Endothelial cell of umbilical vein (primary cell): ENCODE results near the gene ERFL. TPM values are rescaled to one million over a fixed set of nuclear protein-coding genes. Genes with fewer than 3 reads are reported as not detected.

Source experiments
- BruUV-seq: library from RNA; stranded (reverse); fragments of 400-500 nt; replicated peaks from 2 replicates; lab custom pipeline; 2021; lab: Mats Ljungman, UMichigan
- CTCF ChIA-PET: fragments of 300-600, 350-600 bp; sonication (Branson Sonifier 250); formaldehyde crosslinking; loops from one replicate; lab custom pipeline; 2021; ENCODE audit warnings: antibody characterized with exemption, inconsistent platforms; lab: Charles Lee
- POLR2A ChIA-PET: fragments of 300-600, 350-600 bp; sonication (Branson Sonifier 250); formaldehyde crosslinking; loops from one replicate; lab custom pipeline; 2021; ENCODE audit warnings: antibody characterized with exemption, inconsistent platforms; lab: Charles Lee
- DNase-seq: peaks from one replicate; pipeline ENCODE4 v3.0.0-alpha.2; 2011; ENCODE audit warnings: low read depth, low spot score
- FAIRE-seq: peaks from 2 replicates; lab custom pipeline; 2011; peaks lifted over from hg19 to GRCh38; lab: Jason Lieb, UNC
- H2AFZ ChIP-seq: 2 replicates; pipeline ENCODE4 v1.6.0; 2012; ENCODE audit warnings: low read depth, low read length, control low read depth, inconsistent platforms
- H3K27ac ChIP-seq: 2 replicates; pipeline ENCODE4 v1.5.1; 2011; ENCODE audit warnings: low read depth, mild to moderate bottlenecking, control low read depth, low read length, moderate library complexity; ENCODE audit not compliant: insufficient read depth
- H3K27me3 ChIP-seq, 2 experiments: 2 replicates each; pipeline versions ENCODE4 v1.6.0 to v1.6.1; 2011; ENCODE audit warnings: low read length in 2 of 2, mixed read lengths in 1 of 2; ENCODE audit not compliant: control insufficient read depth in 2 of 2, insufficient read depth in 2 of 2
- H3K36me3 ChIP-seq, 2 experiments: 2 replicates in 1 of 2; 3 replicates in 1 of 2; pipeline ENCODE4 v1.5.1; 2011; ENCODE audit warnings: low read length in 2 of 2, mild to moderate bottlenecking in 1 of 2, moderate library complexity in 1 of 2; ENCODE audit not compliant: control insufficient read depth in 2 of 2, insufficient read depth in 2 of 2; ENCODE audit errors: extremely low read depth in 1 of 2
- H3K4me1 ChIP-seq: 3 replicates; pipeline ENCODE4 v1.5.1; 2011; ENCODE audit warnings: mild to moderate bottlenecking, low read length; ENCODE audit not compliant: control insufficient read depth, insufficient read depth; ENCODE audit errors: extremely low read depth
- H3K4me2 ChIP-seq: 2 replicates; pipeline ENCODE4 v1.6.1; 2011; ENCODE audit warnings: low read length, control low read depth, mixed read lengths; ENCODE audit not compliant: insufficient read depth
- H3K4me3 ChIP-seq, 3 experiments: fragments of 200-600 bp in 1 of 3; sonication (generic), shearing (Covaris generic) in 1 of 3; replicated peaks in 1 of 3; 2 replicates each; pipeline ENCODE4 v1.5.1; 2011 to 2016; ENCODE audit warnings: control low read depth in 3 of 3, low read length in 3 of 3, mild to moderate bottlenecking in 2 of 3, inconsistent platforms in 1 of 3, low read depth in 1 of 3, moderate library complexity in 1 of 3; ENCODE audit not compliant: insufficient read depth in 1 of 3
- H3K79me2 ChIP-seq: 2 replicates; pipeline ENCODE4 v1.6.0; 2012; ENCODE audit warnings: low read length, inconsistent platforms; ENCODE audit not compliant: control insufficient read depth, insufficient read depth
- H3K9ac ChIP-seq: replicated peaks from 2 replicates; pipeline ENCODE3; 2011; ENCODE audit warnings: low read length, control low read depth; ENCODE audit not compliant: insufficient read depth; ENCODE audit errors: extremely low read depth
- H3K9me1 ChIP-seq: replicated peaks from 3 replicates; pipeline ENCODE4 v1.6.0; 2011; ENCODE audit warnings: mild to moderate bottlenecking, low read length; ENCODE audit not compliant: control insufficient read depth, insufficient read depth; ENCODE audit errors: extremely low read depth
- H3K9me3 ChIP-seq: replicated peaks from 2 replicates; pipeline ENCODE4 v1.5.1; 2012; ENCODE audit warnings: low read length, inconsistent platforms; ENCODE audit not compliant: control insufficient read depth, insufficient read depth
- H4K20me1 ChIP-seq: replicated peaks from 2 replicates; pipeline ENCODE3; 2011; ENCODE audit warnings: mild to moderate bottlenecking, low read length; ENCODE audit not compliant: control insufficient read depth, insufficient read depth; ENCODE audit errors: extremely low read depth
- CTCF ChIP-seq, 2 donors: IDR thresholded peaks; 1 replicate in 1 of 2; 2 replicates in 1 of 2; pipeline ENCODE4 v1.5.1; 2011; ENCODE audit warnings: low read length in 2 of 2, mild to moderate bottlenecking in 2 of 2, moderate library complexity in 2 of 2, control low read depth in 1 of 2, inconsistent platforms in 1 of 2, low read depth in 1 of 2; ENCODE audit not compliant: insufficient read depth in 1 of 2; ENCODE audit errors: extremely low read depth in 1 of 2
- EZH2 ChIP-seq: IDR thresholded peaks from 2 replicates; pipeline ENCODE4 v1.6.1; 2012; ENCODE audit warnings: borderline replicate concordance, low read depth, mild to moderate bottlenecking, moderate library complexity, low read length, inconsistent platforms; ENCODE audit not compliant: severe bottlenecking
- FOS ChIP-seq: IDR thresholded peaks from 2 replicates; pipeline ENCODE4 v1.6.1; 2011; ENCODE audit warnings: mild to moderate bottlenecking, low read length, moderate library complexity, borderline replicate concordance; ENCODE audit not compliant: insufficient read depth
- GATA2 ChIP-seq: IDR thresholded peaks from 2 replicates; pipeline ENCODE4 v1.7.0; 2011; ENCODE audit warnings: low read depth, mild to moderate bottlenecking, moderate library complexity, mixed read lengths, low read length; ENCODE audit not compliant: insufficient read length, insufficient read depth
- MAX ChIP-seq: IDR thresholded peaks from 2 replicates; pipeline ENCODE4 v1.6.1; 2011; ENCODE audit not compliant: insufficient read depth, insufficient read length
- POLR2A ChIP-seq: IDR thresholded peaks from 2 replicates; pipeline ENCODE4 v1.6.1; 2012; ENCODE audit warnings: low read depth, mild to moderate bottlenecking, control low read depth, low read length
- POLR2AphosphoS5 ChIP-seq: IDR thresholded peaks from 2 replicates; pipeline ENCODE4 v1.6.1; 2012; ENCODE audit warnings: low read depth, mild to moderate bottlenecking, control low read depth, low read length, moderate library complexity; ENCODE audit not compliant: insufficient read depth
- dilution Hi-C: fragments of 300-500 bp; cut with MboI; formaldehyde crosslinking; loops from one replicate; pipeline ENCODE4 v1.15.0; 2019; ENCODE audit warnings: low sequenced_read_pairs; ENCODE audit not compliant: extremely low pct_ligation_motif_present
- intact Hi-C: fragments of 100-400 bp; cut with micrococcal nuclease; formaldehyde crosslinking; loops from one replicate; pipeline ENCODE4 v1.10.0; 2022
- polyA plus RNA-seq, 4 experiments: library from polyadenylated mRNA; depleted of rRNA in 3 of 4; stranded (reverse) in 3 of 4; unstranded in 1 of 4; fragments of >200 nt; gene quantifications; 2 replicates each; pipeline versions ENCODE4 v1.2.1 to v1.2.3, GENCODE V29; 2011 to 2012; ENCODE audit warnings: missing spikeins in 1 of 4
- total RNA-seq: library from RNA; stranded (reverse); gene quantifications from 2 replicates; pipeline ENCODE4 v1.2.3, GENCODE V29; 2021

The ERFL gene
- total and polyA plus RNA-seq, 2 donors (not counting 3 experiments of a cell fraction or from before 2014, with no cell fraction given): not detected

GRCh38 chr19:41883463-41883820, 44.8 kb downstream of the ERFL start:
- H3K4me1 ChIP-seq: peaks cover 19% of the 10 kb centered on the region
- H3K36me3 ChIP-seq: peaks cover 0 to 2% of the 10 kb centered on the region in 2 experiments
- FAIRE-seq (no peak), DNase-seq (no peak)
- TSS peak; percentile 79 for BruUV-seq
- H4K20me1 ChIP-seq: no peaks in the 10 kb centered on the region
- H3K4me3 ChIP-seq: peak overlapping the region; percentile 30 to 88 (median 88)
- peak overlapping the region; percentile 22 for H3K27ac ChIP-seq
- no peaks in the 10 kb centered on the region for H3K9me1 ChIP-seq
- no peaks in the 10 kb centered on the region for H3K27me3 ChIP-seq
- ChIA-PET CTCF (interaction anchor here (1.2 to 1.5 kb wide), 2 partner anchors 10 to 45 kb away, joined by 3 to 8 read pairs; partner anchors contain the start of gene ERFL), POLR2A (interaction anchor here (1.2 to 1.6 kb wide), 2 partner anchors 10 to 23 kb away, joined by 5 to 6 read pairs; partner anchors contain the start of gene RPS19)
- TF ChIP-seq MAX (peak; percentile 59), POLR2A (no peak)
- H2AFZ ChIP-seq: peak overlapping the region; percentile 41
- intact Hi-C loops: loop anchor here (1.0 kb wide), 1 partner anchor 75 kb away; no protein-coding TSS in a partner anchor
- H3K79me2 ChIP-seq: peaks cover 24% of the 10 kb centered on the region
- dilution Hi-C loops: no loop called here
- no peaks in the 10 kb centered on the region for H3K9me3 ChIP-seq
- peak overlapping the region; percentile 88 for H3K4me2 ChIP-seq
- peak overlapping the region; percentile 68 for H3K9ac ChIP-seq

GRCh38 chr19:41882568-41883462, 45.4 kb downstream of the ERFL start, which contains the start of gene ARHGEF1:
Gene ARHGEF1 (plus strand): TSS chr19:41883184. CDS start chr19:41888083, 4,899 bp downstream.
- intact Hi-C loops (loop anchor here (1.0 kb wide), 1 partner anchor 75 kb away; no protein-coding TSS in a partner anchor), dilution Hi-C loops (no loop called here)
- Histone ChIP-seq H3K4me2 (peak within 1 kb of the TSS; percentile 88), H3K27ac (peak within 1 kb of the TSS; percentile 22), H3K9me3 (no peaks in the 10 kb centered on the region), H3K9me1 (no peaks in the 10 kb centered on the region), H3K36me3 (no peaks in the 10 kb centered on the region), H3K9ac (peak within 1 kb of the TSS; percentile 68), H4K20me1 (no peaks in the 10 kb centered on the region), H3K27me3 (no peaks in the 10 kb centered on the region), H3K79me2 (peaks cover 24% of the 10 kb centered on the region), H3K4me3 (peak within 1 kb of the TSS; percentile 30 to 88 (median 88)), H2AFZ (peak within 1 kb of the TSS; percentile 89), H3K4me1 (peaks cover 19% of the 10 kb centered on the region)
- no peak for FAIRE-seq
- TSS peak; percentile 25 for BruUV-seq
- POLR2A ChIA-PET: interaction anchor here (1.6 kb wide), 1 partner anchor 9 kb away, joined by 6 read pairs; no protein-coding TSS in a partner anchor
- TF ChIP-seq MAX (no peak), POLR2A (peak; percentile 44), GATA2 (no peak), POLR2AphosphoS5 (peak; percentile 53), CTCF (IDR thresholded peaks at IDR 0.05; ENCODE audit: extremely low read depth in 1 of 2, insufficient read depth in 1 of 2, low read depth in 1 of 2, low read length in 2 of 2) (no peak), EZH2 (peak; percentile 51), FOS (no peak)
- DNase-seq: peak; percentile 6
- CTCF ChIA-PET: interaction anchor here (0.6 to 1.5 kb wide), 2 partner anchors 10 to 190 kb away, joined by 4 to 8 read pairs; no protein-coding TSS in a partner anchor
